Measurements from ENCODE around the gene APBA2. TPM values are rescaled to one million over a fixed set of nuclear protein-coding genes. Genes with fewer than 3 reads are reported as not detected.

The APBA2 gene
- polyA plus RNA-seq, 1 donor (not counting 4 experiments of a cell fraction or from before 2014, with no cell fraction given), result 5.5 TPM

- no peak for FAIRE-seq
- Histone ChIP-seq H3K27ac (ENCODE audit: control insufficient read depth, insufficient read depth, low read length) (no peak overlapping the region), H3K36me3 (ENCODE audit: control insufficient read depth in 2 of 2, extremely low read depth in 1 of 2, insufficient read depth in 2 of 2, low read length in 2 of 2) (no peaks in the 10 kb centered on the region), H2AFZ (ENCODE audit: control insufficient read depth, low read length) (no peak overlapping the region), H3K4me2 (ENCODE audit: control insufficient read depth, extremely low read depth, insufficient read depth, low read depth, low read length) (no peak overlapping the region), H3K9ac (ENCODE audit: control insufficient read depth, extremely low read depth, insufficient read depth, low read length) (no peak overlapping the region), H3K9me3 (ENCODE audit: control insufficient read depth, low read depth, low read length) (no peaks in the 10 kb centered on the region), H3K9me1 (ENCODE audit: control insufficient read depth, extremely low read depth, insufficient read depth, low read length) (no peaks in the 10 kb centered on the region), H3K27me3 (ENCODE audit: control insufficient read depth, extremely low read depth, insufficient read depth, low read length) (no peaks in the 10 kb centered on the region), H3K4me3 (ENCODE audit: control insufficient read depth in 2 of 3, extremely low read depth in 1 of 3, insufficient read depth in 2 of 3, low read depth in 1 of 3, low read length in 3 of 3) (no peak overlapping the region), H3K79me2 (ENCODE audit: control insufficient read depth, insufficient read depth, low read length) (no peaks in the 10 kb centered on the region), H3K4me1 (ENCODE audit: control insufficient read depth, extremely low read depth, insufficient read depth, low read length) (no peaks in the 10 kb centered on the region), H4K20me1 (ENCODE audit: control insufficient read depth, extremely low read depth, insufficient read depth, low read length) (no peaks in the 10 kb centered on the region)
- DNase-seq (ENCODE audit: low read depth, low spot score), result no peak
- TF ChIP-seq CTCF (optimal IDR thresholded peaks at IDR 0.05 in 1 of 3, IDR thresholded peaks at IDR 0.05 in 1 of 3, conservative IDR thresholded peaks at IDR 0.05 in 1 of 3; ENCODE audit: extremely low read depth in 1 of 3, insufficient read depth in 2 of 3, low read length in 3 of 3), result no peak
- no peak for TF ChIP-seq EZH2 (IDR thresholded peaks at IDR 0.05; ENCODE audit: low read length)
- dilution Hi-C loops (cut with MboI; ENCODE audit: extremely low pct_ligation_motif_present, low sequenced_read_pairs), result no loop called here
These were observed 12.8 kb upstream of the APBA2 start for GRCh38 chr15:28873006-28873405.

- Histone ChIP-seq H3K79me2 (ENCODE audit: control insufficient read depth, insufficient read depth, low read length) (no peaks in the 10 kb centered on the region), H3K4me3 (ENCODE audit: control insufficient read depth in 2 of 3, extremely low read depth in 1 of 3, insufficient read depth in 2 of 3, low read depth in 1 of 3, low read length in 3 of 3) (no peak overlapping the region), H4K20me1 (ENCODE audit: control insufficient read depth, extremely low read depth, insufficient read depth, low read length) (no peaks in the 10 kb centered on the region), H3K36me3 (ENCODE audit: control insufficient read depth in 2 of 2, extremely low read depth in 1 of 2, insufficient read depth in 2 of 2, low read length in 2 of 2) (no peaks in the 10 kb centered on the region), H2AFZ (ENCODE audit: control insufficient read depth, low read length) (peak overlapping the region; percentile 8), H3K4me1 (ENCODE audit: control insufficient read depth, extremely low read depth, insufficient read depth, low read length) (no peaks in the 10 kb centered on the region), H3K27me3 (ENCODE audit: control insufficient read depth, extremely low read depth, insufficient read depth, low read length) (no peaks in the 10 kb centered on the region), H3K4me2 (ENCODE audit: control insufficient read depth, extremely low read depth, insufficient read depth, low read depth, low read length) (no peak overlapping the region), H3K9ac (ENCODE audit: control insufficient read depth, extremely low read depth, insufficient read depth, low read length) (no peak overlapping the region), H3K27ac (ENCODE audit: control insufficient read depth, insufficient read depth, low read length) (no peak overlapping the region), H3K9me3 (ENCODE audit: control insufficient read depth, low read depth, low read length) (no peaks in the 10 kb centered on the region), H3K9me1 (ENCODE audit: control insufficient read depth, extremely low read depth, insufficient read depth, low read length) (no peaks in the 10 kb centered on the region)
- no peak for TF ChIP-seq EZH2 (IDR thresholded peaks at IDR 0.05; ENCODE audit: low read length)
- TF ChIP-seq CTCF (optimal IDR thresholded peaks at IDR 0.05 in 1 of 3, IDR thresholded peaks at IDR 0.05 in 1 of 3, conservative IDR thresholded peaks at IDR 0.05 in 1 of 3; ENCODE audit: extremely low read depth in 1 of 3, insufficient read depth in 2 of 3, low read length in 3 of 3), result peak in 1 of 3 experiments; percentile 39
- FAIRE-seq (no peak), DNase-seq (ENCODE audit: low read depth, low spot score) (no peak)
- dilution Hi-C loops (cut with MboI; ENCODE audit: extremely low pct_ligation_motif_present, low sequenced_read_pairs), result no loop called here
These were observed 12.1 kb upstream of the APBA2 start for GRCh38 chr15:28873585-28874190.
